GM18526 (cell line): ENCODE results near the gene NTRK1.

Experiments used
- POLR2A ChIP-seq: IDR thresholded peaks from 3 replicates; pipeline ENCODE4 v1.6.1; 2011; ENCODE audit not compliant: insufficient read length; ENCODE audit errors: extremely low read depth

Gene NTRK1

DNA sequence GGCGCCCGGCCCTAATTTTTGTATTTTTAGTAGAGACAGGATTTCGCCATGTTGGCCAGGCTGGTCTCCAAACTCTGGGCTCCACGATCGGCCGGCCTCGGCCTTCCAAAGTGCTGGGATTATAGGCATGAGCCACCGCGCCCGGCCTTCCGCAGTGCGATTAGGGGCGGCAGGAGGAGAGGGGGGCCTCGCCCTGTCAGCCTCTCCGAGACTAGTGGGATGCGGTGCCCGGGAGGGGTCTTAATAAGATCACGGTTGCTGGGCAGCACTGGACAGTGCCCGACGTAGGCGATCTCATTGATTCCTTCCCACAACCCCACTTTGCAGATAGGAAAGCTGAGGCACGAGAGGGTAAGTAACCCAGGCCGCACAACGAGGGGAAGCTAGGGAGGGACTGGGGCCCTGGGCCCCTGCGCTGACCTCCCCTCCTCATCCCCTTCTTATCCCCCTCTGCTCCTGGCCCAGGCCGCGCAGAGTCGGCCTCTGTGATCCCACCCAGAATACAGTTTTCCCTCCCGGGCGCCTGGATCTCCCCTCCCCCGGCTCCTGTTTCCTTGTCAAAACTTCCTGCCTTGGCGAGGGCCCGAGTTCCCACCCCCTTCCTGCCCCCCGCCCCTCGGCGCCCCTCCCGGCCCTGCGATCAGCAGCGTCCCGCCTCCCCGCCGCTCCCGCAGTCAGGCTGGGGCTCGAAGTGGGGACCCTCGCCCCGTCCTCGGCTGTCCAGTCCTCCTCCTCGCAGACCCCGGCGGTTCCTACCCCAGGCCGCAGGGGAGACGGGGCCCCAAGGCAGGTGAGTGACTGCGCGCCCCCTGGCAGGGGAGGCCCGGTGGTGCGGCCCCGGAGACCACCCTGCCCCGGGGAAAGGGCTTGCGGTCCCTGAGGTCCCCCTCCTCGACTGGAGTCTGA, 32.6 kb downstream of the NTRK1 start, which contains the start of gene PEAR1:
PEAR1 (plus strand) TSS at position 671 of the 906 bp plus-strand sequence. CDS start 10,209 bp downstream, outside the sequence.
- no peak for TF ChIP-seq POLR2A

DNA sequence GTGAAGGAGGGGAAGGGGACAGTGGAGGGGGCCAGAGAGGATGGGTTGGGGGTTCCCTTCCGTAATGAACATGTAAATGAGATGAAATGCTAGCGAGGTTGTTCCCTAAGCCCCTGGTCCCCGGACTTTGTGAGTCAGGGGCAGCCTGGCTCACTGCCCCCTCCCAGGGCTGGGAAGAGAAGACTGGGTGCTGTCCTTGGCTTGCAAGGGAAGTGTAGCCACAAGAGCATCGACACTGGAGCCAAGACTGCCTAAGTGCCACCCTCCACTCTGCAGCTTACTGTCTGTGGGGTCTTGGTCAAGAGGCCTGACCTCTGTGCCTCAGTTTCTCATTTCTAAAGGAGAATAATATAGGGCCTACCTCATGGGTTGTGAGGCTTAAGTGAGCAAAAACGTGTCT, 33.3 kb downstream of the NTRK1 start:
- TF ChIP-seq POLR2A, result no peak

DNA sequence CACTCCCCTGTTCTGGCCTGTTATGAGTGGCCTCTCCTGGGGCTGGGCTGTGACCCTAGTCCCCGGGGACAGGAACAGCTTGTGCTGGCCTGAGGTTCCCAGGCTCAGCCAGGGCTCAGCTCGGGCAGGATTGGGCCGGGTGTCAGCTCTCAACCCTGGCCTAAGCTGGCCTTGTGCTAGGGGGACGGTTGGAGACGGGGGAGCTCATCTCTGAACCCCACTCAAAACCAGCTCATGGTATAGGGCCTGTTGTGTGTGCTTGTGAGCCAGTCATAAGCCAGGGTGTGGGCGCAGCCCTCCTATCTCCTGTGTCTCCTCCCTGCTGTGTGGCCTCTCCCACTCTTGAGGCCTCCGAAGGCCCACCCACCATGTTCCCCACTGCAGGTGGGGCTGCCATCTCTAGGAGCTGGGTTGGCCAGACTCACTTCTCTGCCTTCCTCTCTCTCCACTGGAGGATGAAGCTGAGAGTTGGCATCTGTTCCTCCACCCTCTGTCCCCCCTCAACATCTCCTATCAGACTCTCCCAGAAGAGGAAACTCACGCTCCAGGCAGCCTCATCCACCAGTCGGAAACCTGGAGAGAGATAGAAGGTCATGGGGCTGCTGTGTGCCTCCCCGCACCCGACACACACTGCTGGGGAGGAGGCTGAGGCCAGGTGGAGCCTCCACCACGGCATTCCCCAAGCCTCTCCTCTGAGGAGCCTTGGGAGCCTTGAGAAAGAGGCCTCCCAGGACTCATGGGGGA, 34.2 kb downstream of the NTRK1 start:
- no peak for TF ChIP-seq POLR2A

DNA sequence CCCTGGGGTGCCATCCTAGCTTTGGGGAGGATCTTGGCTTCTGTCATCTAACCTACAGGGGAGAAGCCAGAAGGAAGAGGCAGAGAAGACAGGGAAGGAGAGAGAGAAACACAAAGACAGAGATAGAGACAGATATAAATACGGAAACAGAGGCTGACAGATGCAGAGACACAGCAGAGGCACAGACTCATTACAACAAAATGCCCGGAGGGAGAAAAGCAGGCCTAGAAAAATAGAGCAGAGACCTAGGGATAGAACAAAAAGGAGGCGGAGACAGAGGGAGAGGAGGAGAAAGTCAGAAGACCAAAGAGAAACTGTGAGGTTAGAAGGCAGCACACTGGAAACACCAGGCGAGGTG, 34.8 kb downstream of the NTRK1 start:
- TF ChIP-seq POLR2A, result no peak

DNA sequence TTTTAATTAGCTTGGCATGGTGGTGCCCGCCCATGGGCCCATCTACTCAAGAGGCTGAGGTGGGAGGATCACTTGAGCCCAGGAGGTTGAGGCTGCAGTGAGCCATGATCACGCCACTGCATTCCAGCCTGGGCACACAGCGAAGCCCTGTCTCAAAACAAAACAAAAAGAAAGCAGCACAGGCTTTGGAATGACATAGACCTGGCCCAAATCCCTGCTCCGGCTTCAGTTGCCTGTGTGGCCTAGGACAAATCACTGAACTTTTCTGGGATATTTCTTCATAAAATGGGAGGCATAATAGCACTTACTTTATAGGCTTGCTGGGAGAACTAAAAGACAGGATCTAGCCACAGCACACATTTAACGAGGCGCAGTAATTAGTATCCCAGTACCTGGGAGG, 35.3 kb downstream of the NTRK1 start:
- no peak for TF ChIP-seq POLR2A

DNA sequence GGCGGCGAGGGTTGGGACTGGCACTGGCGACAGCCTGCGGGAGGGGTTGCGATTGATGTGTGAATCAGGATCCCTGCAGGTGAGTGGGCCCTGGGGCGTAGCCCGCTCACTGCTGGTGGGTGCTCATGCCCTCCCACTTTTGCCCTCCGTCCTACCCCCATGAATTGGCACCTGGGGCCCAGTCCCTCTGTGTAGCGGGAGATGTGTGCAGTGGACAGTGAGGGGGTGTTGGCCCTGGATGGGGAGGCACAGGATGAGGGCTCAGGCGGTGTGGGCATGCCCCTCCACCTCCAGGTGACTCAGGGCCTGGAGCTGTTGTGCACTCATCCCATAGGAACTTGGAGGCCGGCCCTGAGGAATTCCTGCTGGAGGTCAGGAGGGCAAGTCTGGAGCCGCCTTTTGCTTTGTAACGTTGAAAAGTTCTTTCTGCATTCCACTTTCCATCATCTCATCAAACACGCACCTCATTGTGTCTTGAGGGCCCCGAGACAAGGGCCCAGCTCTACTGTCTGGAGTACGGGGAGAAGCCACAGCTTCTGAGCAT, 35.9 kb downstream of the NTRK1 start:
- TF ChIP-seq POLR2A, result no peak

DNA sequence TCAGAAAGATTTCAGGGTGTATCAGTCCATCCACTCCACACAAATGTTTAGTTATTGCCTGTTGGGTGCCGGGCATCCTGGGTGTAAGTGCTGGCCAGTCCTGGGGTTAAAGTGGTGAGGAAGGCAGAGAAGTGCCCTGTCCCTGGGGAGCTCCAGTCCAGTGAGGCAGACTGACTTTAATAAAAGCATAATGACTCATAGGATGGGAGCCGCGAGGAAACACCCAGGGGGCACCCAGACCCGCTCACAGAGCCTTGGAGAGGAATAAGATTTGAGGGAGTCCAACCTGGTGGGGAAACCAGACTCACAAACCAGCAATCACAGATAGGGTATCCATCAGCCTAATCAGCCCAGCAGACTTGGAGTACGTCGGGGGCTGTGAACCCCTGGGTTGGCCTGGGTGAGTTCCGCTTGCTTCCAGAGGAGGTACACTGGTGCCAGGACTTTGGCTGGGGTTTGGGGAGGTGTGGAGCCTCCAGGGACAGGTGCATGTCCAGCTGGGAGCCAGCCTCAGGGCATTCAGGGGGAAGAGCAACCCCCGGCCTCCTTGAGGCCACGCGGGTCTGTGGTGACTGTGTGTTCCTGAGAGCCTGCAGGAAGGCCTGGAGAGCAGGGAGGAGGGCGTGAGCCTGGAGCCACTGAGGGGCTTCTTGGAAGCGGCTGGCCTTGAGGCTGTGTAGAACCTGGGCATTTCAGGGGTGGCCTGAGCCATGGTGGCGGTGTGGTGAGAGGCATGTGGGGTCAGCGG, 36.6 kb downstream of the NTRK1 start:
- TF ChIP-seq POLR2A, result no peak

DNA sequence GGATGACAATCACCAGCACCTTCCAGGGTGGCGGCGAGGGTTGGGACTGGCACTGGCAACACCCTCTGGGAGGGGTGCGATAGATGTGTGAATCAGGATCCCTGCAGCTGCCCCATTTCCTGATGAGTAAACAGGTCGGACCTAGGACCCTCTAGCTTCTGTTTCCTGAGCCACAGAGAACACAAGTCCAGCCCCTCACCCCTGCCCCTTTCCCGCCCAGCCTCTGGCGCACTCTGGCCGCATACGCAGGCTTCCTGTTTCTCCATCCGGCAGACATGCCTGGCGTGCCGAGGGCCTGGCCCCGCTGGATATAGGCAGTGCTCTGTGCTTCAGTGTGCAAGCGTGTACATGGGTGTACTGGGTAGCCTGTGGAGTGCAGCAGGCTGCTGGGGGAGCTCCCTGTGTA, 37.5 kb downstream of the NTRK1 start:
- TF ChIP-seq POLR2A, result no peak

DNA sequence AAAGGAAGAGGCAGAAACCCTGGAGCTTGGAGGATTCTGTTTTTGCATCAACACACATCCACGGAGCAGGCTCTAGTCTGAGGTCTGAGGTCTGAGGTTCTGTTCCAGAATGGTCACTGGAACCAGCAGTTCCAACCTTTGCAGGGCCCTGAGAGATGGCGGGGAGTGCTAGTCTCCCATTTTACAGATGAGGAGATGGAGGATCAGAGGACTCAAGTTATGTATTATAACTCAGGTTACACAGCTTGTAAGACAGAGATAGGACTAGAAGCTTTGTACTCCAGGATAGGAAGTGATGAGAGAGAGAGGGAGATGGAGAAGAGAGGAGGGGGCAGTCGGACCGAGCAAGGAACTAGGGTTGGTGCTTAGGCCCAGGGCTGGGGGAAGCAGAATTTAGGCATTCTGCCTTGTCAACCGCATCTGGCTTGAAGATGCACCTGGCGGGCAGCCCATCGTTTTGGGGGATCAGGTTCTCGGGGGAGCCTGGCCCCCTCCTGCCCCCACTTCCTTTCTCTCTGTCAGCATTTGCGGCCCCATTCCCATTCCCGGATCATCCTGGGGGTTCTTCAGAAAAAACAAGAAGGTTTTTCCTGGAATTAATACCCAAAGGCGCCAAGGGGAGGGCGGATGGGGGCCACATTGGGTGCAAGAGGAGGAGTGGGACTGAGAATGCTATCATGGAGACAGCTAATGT, 38.5 kb downstream of the NTRK1 start:
- no peak for TF ChIP-seq POLR2A

DNA sequence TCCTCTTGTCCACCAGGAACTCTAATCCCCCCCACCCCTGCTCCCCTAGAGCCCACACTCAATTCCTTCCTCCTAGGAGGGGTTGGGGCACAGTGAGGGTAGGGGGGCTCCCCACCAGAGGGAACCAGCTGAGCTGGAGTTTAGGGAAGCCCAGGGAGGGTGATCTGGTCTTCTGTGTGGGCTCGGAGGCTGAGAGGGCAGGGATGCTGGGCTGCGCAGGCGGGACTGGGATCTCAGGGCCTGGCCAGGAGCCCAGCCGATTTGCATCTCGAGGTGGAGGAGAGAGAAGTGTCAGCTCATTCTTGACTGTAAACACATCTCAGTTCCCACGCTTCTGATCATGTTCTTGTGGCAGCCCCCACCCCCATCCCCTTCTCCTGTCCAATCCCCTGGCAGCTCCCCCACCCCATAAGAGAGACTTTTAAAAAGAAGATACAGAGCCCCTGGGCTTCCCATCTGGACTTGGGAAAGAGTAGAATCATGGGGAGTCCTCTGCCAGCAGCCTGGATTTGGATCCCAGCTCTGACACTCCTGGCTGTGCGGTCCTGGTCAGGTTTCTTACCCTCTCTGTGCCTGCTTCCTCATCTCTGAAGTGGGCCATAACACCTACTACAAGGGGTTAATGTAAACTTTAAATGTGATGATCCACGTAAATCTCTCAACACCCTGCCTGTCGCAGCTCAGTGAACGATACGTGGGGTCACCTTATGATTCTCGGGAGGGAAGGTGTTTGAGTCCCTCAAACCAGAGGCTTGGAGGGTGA, 39.5 kb downstream of the NTRK1 start:
- no peak for TF ChIP-seq POLR2A

DNA sequence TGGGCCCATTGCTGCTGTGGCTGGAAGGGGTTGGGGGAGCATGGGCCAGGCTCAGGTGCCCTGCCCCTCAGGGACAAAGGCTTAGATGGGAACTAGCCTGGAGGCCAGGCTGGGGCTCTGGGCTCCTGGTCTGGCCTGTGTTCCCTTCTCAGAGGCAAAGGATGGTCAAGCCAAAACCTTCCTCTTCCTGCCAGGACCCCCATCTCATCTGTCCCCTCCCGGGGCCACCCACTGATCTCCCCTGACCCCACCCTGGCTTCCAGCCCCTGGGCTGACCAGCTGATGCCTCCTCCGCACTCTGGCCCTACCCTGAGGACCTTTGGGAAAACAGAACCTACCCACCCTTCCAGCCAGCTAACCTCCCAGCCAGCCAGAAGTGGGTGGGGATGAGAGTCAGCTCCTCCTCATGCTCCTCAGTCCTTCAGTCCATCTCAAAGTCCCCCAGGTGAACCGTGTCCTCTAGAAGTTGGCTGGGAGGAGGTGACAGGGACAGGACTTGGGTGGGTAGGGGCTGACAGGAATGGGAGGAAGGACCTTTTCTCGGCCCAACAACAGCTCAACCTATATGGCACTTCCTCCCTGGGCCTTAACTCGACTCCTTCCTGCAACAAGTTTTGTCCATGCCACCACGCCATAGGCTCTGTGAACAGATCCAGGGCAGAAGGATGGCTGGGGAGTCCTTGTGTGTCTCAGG, 40.4 kb downstream of the NTRK1 start:
- TF ChIP-seq POLR2A, result no peak

DNA sequence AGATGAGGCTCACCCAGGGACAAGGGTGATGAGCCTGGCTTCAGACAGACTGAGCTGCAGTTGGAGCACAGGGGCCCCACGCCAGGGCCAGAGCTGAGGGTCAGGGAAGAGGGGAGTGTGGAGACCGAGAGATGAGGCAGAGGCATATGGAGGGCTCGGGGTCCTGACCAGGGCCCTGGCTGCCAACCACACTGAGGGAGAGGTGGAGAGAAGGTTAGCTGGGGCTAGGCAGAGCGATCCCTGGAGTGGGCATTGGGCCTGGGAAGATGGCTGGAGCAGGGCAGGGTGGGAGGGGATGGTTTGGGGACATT, 40.9 kb downstream of the NTRK1 start:
- TF ChIP-seq POLR2A, result no peak
